KMS-11 (cell line): ENCODE data around the gene RABGAP1.

ENCODE experiments used
- H2AFZ ChIP-seq: fragments of 200-600 bp; sonication (generic); 2 replicates; pipeline ENCODE4 v1.6.1; 2016; ENCODE audit warnings: antibody characterized with exemption, mixed run types, low read depth
- H3K27ac ChIP-seq: fragments of 200-600 bp; sonication (generic); 2 replicates; pipeline ENCODE4 v1.6.1; 2016; ENCODE audit warnings: mild to moderate bottlenecking, mixed run types
- H3K27me3 ChIP-seq: fragments of 200-600 bp; sonication (generic); 2 replicates; pipeline ENCODE4 v1.6.1; 2017; ENCODE audit warnings: mild to moderate bottlenecking, low read depth, mixed run types, moderate library complexity; ENCODE audit not compliant: insufficient read depth
- H3K36me3 ChIP-seq: fragments of 200-600 bp; sonication (generic); 2 replicates; pipeline ENCODE4 v1.6.1; 2017; ENCODE audit warnings: mild to moderate bottlenecking, mixed run types; ENCODE audit not compliant: insufficient read depth
- H3K4me1 ChIP-seq: fragments of 200-600 bp; sonication (generic); 2 replicates; pipeline ENCODE4 v1.6.1; 2016; ENCODE audit warnings: mild to moderate bottlenecking, low read depth, mixed run types; ENCODE audit not compliant: poor library complexity, severe bottlenecking
- H3K4me2 ChIP-seq: fragments of 200-600 bp; sonication (generic); 2 replicates; pipeline ENCODE4 v1.7.0; 2016; ENCODE audit warnings: mild to moderate bottlenecking, mixed run types
- H3K4me3 ChIP-seq: fragments of 200-600 bp; sonication (generic); IDR thresholded peaks from 2 replicates; pipeline ENCODE4 v1.6.1; 2017; ENCODE audit warnings: low read depth, low read length, mixed read lengths; ENCODE audit not compliant: insufficient read depth
- H3K79me2 ChIP-seq: fragments of 200-600 bp; sonication (generic); 2 replicates; pipeline ENCODE4 v1.6.1; 2016; ENCODE audit warnings: low read depth, mixed run types; ENCODE audit not compliant: insufficient read depth
- H3K9ac ChIP-seq: fragments of 200-600 bp; sonication (generic); 2 replicates; pipeline ENCODE4 v1.6.1; 2016; ENCODE audit warnings: mild to moderate bottlenecking, mixed run types
- H4K20me1 ChIP-seq: fragments of 200-600 bp; sonication (generic); 2 replicates; pipeline ENCODE4 v1.6.1; 2016; ENCODE audit warnings: mild to moderate bottlenecking, mixed run types; ENCODE audit not compliant: insufficient read depth
- CTCF ChIP-seq: fragments of 200-600 bp; sonication (generic); conservative IDR thresholded peaks from 2 replicates; pipeline ENCODE4 v1.6.1; 2017; ENCODE audit warnings: low read depth, mild to moderate bottlenecking, antibody characterized with exemption, low read length, moderate library complexity, mixed read lengths

Gene RABGAP1

DNA sequence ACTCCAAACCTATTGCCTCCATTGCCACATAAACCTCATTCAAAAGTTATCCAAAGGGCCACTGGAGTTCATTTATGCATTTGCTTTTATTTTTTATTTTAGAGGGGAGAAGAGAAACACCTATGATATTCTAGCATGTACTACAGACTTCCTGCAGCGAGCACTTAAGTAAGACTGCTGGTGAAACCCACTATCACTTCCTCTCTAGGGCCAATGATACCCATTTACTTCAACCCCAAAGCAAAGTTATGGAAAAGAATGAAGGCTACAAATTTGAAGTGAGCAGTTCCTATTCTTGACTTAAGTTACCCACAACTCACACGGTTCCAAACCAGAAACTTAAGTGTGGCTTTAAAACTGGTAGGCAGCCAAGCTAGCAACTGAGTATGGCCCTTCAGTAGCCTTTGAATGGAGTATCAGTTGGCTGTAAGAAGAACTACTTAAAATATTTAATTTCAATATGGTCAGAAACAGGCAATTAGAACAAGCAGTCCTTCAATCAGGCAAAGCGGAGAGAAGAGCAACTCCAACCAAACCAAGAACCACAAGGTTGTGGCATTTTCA, 186.8 kb downstream of the RABGAP1 start:
- Histone ChIP-seq H3K27ac (no peak overlapping the region), H3K4me3 (no peak overlapping the region), H3K36me3 (no peaks in the 10 kb centered on the region), H3K4me1 (no peaks in the 10 kb centered on the region), H3K4me2 (no peak overlapping the region), H4K20me1 (no peaks in the 10 kb centered on the region), H3K27me3 (no peaks in the 10 kb centered on the region), H2AFZ (no peak overlapping the region), H3K79me2 (no peaks in the 10 kb centered on the region), H3K9ac (no peak overlapping the region)
- no peak for TF ChIP-seq CTCF

- Histone ChIP-seq H3K27ac (no peak overlapping the region), H3K79me2 (no peaks in the 10 kb centered on the region), H3K4me2 (no peak overlapping the region), H3K4me1 (no peaks in the 10 kb centered on the region), H3K9ac (no peak overlapping the region), H4K20me1 (no peaks in the 10 kb centered on the region), H2AFZ (no peak overlapping the region), H3K27me3 (no peaks in the 10 kb centered on the region), H3K4me3 (no peak overlapping the region), H3K36me3 (no peaks in the 10 kb centered on the region)
- TF ChIP-seq CTCF: no peak
These were observed 187.8 kb downstream of the RABGAP1 start for GRCh38 chr9:123128591-123128990.

DNA sequence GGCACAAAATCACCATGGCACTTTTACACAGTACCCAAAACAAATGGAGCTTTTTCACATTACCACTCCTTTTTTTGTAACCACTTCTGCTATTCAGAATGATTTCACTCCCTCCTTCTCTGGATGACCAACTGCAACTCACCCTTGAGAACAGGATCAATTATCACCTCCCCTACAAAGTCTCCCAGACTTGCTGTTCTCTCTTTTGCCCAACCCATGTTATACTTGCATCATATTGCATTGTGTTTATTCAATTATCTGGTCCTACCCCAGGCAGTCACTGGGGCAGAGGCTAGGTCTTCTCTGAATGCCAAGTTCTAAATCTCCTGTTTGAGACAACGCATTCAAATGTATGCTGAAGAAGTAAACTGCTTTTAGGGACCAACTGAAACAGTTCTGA, 188.6 kb downstream of the RABGAP1 start:
- TF ChIP-seq CTCF: no peak
- Histone ChIP-seq H3K36me3 (no peaks in the 10 kb centered on the region), H3K79me2 (no peaks in the 10 kb centered on the region), H3K27me3 (no peaks in the 10 kb centered on the region), H3K4me3 (no peak overlapping the region), H2AFZ (no peak overlapping the region), H3K4me1 (no peaks in the 10 kb centered on the region), H3K9ac (no peak overlapping the region), H4K20me1 (no peaks in the 10 kb centered on the region), H3K4me2 (no peak overlapping the region), H3K27ac (no peak overlapping the region)

DNA sequence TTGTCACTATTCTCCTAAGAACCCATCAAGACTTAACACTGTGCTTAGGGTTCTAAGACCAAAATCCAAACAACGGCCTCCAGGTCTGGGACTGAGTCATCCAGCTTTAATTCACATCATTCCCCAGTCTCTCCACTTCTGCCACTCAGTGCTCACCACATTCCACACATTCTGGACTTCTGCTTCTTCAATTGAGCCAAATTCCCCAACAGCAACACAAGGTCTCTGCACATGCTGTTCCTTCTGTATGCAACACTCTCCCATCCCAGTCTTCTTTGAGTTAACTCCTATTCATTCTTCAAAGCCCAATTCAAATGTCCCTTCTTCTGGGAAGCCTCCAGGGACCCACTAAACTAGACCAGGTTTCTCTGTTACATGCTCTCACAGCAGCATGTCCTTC, 190.4 kb downstream of the RABGAP1 start:
- Histone ChIP-seq H3K4me2 (no peak overlapping the region), H3K27me3 (no peaks in the 10 kb centered on the region), H4K20me1 (no peaks in the 10 kb centered on the region), H3K27ac (no peak overlapping the region), H3K4me1 (no peaks in the 10 kb centered on the region), H3K36me3 (no peaks in the 10 kb centered on the region), H3K4me3 (no peak overlapping the region), H3K79me2 (no peaks in the 10 kb centered on the region), H2AFZ (no peak overlapping the region), H3K9ac (no peak overlapping the region)
- no peak for TF ChIP-seq CTCF

DNA sequence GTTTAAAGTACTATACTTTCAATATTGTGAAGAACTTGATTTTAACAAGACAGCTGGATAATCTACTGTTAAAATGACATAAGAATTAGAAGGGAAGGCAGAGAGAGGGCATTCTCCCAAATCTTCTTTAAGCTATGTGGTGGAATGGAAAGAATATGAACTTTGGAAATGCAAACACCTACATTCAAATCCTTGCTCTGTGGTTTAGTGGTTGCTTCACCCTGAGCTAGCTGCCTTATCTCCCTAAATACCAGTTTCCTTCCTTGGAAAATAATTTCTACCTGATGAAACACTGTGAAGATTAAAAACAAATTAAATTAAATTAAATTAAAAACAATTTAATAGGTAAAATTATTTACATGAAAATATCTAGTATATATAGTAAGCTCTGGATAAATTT, 191.2 kb downstream of the RABGAP1 start:
- Histone ChIP-seq H3K27me3 (no peaks in the 10 kb centered on the region), H3K27ac (no peak overlapping the region), H2AFZ (no peak overlapping the region), H4K20me1 (no peaks in the 10 kb centered on the region), H3K79me2 (no peaks in the 10 kb centered on the region), H3K36me3 (no peaks in the 10 kb centered on the region), H3K4me2 (no peak overlapping the region), H3K4me1 (no peaks in the 10 kb centered on the region), H3K4me3 (no peak overlapping the region), H3K9ac (no peak overlapping the region)
- TF ChIP-seq CTCF: no peak
